ENCODE results near the gene RING1.
A peak's percentile ranks its signal among the peaks of the same experiment; 100 is the strongest.

The RING1 gene

DNA sequence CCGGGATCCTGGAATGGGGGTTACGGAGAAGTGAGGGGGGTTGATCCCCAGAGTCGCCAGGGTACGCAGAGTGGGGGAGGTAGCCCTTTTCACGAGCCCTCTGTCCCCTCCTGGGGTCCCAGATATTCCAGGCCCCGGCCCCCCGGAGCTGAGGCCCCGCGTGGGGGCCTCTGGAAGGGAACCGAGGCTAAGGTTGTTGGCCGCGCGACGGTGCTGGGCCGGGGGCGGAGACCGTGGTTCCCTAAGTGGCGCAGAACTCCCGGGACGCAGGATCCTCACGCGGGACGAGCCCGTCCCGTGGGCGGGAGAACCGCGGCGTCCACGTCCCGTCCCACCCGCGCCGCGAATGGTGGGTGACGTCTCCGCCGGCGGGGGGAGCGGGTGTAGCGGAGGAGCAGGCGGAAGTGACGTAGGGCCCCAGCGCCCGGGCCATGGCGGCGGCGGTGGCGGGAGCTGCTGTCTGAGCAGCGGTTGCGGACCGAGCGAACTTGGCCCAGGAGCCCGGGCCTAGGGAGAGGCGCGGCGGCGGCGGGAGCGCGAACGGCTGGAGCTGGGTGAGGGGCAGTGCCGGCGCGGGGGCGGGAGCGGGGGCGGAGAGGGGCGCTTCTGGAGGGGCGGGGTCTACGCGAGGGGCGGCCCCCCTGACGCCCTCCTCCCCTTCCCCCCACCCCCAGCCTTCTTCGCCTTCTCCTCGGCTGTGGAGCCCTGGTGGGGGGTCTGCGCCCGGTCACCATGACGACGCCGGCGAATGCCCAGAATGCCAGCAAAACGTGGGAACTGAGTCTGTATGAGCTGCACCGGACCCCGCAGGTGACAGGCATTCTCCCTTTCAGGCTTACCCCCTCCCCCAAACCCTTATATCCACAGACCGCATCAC is at the start of gene RING1:
Gene RING1 (plus strand): TSS at position 410 of the 877 bp plus-strand sequence. CDS start 323 bp downstream, at position 733.
- peak; percentile 78 to 84 for DNase-seq (ENCODE audit: low read depth in 2 of 2)

DNA sequence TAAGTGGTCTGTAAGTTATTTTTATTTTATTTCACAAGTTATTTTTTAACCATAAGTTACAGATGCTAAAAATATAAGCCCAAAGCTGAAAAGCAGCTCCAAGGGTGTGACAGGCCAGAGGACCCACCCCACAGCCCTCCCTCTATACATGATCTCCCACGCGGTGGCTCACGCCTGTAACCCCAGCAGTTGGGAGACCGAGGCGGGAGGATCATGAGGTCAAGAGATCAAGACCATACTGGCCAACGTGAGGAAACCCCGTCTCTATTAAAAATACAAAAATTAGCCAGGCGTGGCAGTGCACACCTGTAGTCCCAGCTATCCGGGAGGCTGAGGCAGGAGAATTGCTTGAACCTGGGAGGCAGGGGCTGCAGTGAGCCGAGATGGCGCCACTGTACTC is 48.2 kb upstream of the RING1 start:
- DNase-seq (ENCODE audit: low read depth in 2 of 2), result no peak

DNA sequence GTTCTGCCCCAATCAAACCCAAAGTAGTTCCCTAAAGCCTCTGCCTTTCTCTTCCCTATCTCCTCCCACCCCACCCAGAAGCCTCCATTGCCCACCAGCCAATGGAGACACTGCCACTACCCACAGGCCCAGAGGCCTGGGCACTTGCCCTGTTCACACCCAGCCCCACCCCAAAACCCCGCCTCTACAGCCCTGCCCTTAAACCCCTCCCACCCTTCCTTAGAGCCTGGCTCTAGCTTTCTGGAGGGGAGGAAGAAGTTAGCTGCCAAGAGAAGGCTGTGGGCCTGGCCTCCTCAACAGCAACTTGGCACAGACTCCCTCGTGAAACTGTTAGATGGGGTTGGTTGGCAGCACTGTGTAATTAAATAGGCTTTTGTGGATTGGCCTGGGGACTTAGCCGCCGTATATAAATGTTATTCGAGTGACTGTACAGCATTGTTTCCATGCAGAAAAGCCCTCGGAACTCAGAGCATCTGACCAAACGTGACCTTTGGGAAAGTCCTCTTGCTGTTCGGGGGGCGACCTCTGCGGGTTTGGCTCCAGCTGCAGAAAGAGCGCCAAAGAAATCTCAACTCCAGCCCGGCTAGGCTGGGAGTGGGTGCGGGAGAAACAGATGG is 47.5 kb upstream of the RING1 start:
- no peak for DNase-seq (ENCODE audit: low read depth in 2 of 2)

DNA sequence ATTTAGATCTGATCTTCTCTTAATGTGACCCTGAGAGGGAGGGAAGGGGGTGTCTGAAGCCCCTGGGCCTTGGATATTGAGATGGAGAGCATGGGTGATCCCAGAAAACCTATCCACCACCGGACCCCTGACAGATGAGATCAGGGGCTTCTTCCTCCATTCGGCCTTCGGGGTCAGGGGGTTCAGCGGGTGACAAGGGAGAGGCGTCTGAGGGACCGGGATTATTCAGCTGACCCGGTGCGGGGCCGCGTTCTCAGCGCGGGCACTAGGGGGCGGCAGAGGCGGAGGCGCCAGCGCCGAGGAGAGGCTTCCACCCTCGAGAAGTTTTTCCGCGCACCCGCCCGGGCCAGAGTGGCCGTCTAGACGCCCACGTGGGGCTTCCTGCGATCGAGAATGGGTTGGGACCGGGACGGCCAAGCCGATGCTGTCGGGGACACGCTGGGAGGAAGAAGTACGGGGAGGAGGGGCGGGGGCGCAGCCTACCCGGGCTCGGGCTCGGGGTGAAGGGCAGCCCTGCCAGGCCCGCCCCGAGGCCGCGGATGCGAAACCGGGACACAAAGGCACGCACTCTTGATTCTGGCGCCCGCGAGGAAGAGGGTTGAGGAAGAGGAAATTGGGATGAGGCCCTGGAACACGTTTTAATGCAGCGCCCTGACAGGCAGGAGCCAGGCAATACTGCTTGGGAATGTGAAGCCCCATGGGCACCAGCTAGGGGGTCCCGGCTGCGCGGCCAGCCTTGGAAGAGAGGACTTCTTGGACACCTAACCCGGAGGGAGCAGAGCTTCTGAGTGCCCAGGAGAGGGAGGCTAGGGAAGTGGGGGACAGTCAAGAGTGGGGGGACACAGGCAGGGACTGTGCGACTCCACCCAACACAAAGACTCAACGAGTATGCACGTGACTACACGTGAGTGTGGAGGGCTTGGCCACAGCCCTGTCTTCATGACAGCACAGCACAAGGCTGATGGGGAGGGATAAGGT is 46.7 kb upstream of the RING1 start:
- peak; percentile 79 to 80 for DNase-seq (ENCODE audit: low read depth in 2 of 2)

DNA sequence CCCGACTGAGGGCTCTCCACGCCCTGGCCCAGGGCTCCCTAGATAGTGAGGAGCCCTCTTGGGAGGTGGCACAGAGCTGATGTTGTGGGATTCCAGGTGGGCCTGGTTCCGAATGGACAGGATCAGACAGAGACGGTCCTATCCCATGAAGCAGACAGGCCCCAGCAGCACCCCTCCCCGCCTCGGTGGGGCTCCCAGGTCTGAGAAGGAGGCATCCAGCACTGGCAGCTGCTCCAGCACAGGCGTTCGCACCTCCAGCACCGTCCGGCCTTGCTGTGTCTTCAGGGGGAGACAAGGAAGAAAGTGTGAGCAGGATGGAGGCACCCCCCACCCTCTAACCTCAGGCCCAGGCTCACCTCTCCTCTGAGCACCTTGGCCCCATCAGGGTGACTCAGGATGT is 44.8 kb upstream of the RING1 start:
- DNase-seq (ENCODE audit: low read depth in 2 of 2), result no peak

DNA sequence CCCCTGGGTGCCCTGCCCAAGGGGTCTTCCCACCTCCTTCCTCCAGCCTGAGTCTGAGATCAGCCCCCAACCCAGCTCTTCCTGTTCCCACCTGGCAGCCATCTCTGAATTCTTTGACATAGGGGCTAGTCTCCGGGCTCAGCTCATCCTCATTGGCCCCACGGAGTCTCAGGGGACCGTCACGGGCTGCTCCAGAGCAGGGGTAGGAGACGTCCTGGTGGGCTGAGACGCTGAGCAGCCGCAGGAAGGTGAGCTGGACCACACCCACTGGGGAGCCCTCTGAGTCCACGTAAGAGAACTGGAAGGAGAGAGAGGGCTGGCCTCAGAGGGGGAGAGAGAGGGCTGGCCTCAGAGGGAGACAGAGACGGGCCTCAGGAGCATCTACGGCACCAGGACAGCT is 44.1 kb upstream of the RING1 start:
- DNase-seq (ENCODE audit: low read depth in 2 of 2), result no peak

DNA sequence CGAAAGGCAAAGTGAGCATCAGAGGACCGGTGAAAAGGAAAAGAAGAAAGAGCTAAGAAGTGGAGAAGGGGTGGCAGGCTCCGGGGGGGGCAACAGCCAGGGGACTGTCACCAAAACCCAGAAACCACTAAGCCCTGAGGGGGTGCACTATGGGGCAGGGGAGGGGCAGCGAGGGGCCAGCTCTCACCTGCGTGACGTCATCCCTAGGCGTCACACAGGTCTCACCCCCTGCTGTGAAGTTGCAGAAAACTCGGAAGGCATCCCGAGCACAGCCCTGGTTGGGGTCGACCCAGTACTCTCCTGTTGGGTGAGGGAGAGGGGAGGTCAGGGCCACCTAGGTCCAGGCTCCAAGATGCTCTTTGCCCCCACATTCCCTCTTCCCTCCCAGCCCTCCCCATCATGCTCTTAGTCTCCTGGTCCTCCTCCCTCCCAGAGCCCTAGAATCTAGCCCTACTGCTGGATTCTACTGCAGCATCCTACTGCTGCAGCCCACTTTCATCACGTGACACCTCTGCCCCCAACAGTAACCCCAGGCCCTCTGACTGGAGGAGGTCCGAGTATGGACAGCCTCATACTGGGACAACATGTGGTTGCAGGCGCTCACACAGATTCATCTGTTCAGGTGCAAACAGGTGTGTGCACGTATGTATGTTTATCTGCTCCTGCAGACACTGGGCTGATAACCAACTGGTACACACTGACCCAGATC is 43.5 kb upstream of the RING1 start:
- no peak for DNase-seq (ENCODE audit: low read depth in 2 of 2)

DNA sequence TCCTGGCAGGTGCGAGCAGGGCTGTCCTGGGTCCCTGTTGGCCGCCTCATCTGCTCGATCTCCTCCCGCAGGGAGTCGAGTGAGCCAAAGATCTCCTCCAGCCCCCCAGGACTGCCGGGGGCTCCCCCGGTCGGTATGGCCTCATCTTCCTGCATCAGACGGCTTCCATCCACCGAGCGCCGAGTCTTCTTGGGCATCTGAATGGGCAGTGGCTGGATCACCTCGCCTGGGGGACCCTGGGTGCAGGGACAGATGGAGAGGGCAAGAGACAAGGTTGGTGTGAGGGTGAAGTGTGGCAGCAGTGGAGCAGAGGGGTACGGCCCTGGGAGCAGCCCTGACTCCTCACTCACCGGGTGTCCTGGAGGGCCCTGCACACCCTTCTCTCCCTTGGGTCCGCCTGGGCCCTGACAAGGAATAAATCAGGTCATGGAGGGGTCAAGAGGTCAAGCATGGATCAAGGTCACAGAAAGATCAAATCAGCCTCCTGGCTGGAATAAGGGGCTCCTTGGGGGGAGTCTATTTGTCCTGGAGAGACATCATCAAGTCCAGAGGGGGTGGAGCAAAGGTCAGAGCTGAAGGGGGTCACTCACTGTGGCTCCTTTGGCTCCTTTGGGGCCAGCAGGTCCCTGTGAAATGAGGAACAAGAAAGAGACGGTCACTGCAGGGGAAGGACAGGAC is 42.6 kb upstream of the RING1 start:
- DNase-seq (ENCODE audit: low read depth in 2 of 2), result no peak

DNA sequence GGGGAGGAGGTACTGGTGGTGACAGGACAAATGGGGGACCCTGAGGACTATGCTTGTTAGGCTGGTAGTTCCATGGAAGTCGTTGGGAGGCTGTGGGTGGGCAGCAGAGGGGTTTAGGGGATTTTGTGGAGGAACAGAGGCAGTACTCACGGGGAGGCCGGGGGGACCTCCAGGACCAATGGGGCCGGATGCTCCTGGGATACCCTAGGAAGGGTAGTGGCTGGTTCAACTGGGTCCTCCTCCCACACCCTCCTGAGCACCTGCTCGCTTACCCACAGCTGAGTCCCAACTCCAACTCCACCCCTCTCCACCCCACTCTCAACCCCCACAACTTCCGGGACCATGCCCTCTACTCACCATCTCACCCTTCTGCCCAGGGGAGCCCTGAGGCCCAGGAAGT is 41.9 kb upstream of the RING1 start:
- DNase-seq (ENCODE audit: low read depth in 2 of 2), result no peak

DNA sequence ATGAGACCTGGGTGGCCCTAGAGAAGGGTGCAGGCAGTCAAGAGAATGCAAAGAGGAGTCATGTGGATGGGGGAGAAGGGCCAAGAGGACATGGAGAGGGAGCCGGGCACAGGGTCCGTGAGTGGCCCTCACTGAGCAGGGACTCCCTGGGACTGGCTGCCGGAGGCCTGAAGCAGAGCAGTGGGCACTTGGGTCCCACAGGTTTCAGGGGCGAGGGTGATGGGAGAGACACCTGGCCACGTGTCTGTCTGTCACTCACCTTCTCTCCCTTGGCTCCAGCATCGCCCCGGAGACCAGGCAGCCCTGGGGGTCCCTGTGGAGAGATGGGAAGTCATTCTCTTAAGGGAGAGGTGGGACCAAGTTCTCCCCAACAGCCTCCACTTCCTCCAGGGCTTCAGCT is 41.5 kb upstream of the RING1 start:
- DNase-seq (ENCODE audit: low read depth in 2 of 2), result no peak

DNA sequence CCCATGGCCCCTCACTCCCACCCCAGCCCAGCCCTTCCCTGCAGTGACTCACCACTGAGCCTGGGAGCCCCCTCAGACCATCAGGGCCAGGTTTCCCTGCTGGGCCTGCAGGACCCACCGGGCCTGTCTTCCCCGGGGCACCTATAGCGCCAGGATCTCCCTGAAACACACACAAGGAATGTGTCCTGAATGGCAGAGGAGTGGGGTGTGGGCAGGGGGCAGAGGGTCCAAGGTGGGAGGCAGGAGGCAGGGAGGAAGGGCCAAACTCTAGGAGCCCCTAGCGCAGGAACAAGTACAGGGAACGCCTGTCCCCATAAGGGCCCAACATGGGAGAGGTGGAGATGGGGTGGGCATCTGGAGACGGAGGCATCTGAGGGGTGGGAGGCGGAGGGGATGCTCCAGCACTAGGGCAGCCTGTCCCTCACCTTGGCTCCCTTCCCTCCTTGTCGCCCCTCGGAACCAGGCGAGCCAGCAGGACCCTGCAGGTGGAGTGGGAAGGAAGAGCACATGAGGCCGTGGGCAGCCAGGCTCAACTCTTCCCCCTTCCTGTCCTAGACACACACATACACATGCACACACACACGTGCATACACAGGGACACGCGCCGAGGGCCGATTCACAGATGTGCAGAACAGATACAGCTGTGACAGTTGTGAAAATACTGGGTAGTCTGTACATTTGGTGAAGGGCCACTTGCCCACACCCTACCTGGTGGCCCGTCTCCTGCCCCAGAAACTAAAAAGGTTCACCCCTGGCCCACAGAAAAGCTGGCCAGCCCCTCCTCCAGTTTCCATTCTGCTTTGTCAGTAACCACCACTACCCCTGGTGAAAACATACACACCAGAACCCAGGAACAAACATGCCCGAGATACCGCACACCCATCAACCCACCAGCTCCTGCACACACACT is 40.7 kb upstream of the RING1 start:
- DNase-seq (ENCODE audit: low read depth in 2 of 2), result no peak

DNA sequence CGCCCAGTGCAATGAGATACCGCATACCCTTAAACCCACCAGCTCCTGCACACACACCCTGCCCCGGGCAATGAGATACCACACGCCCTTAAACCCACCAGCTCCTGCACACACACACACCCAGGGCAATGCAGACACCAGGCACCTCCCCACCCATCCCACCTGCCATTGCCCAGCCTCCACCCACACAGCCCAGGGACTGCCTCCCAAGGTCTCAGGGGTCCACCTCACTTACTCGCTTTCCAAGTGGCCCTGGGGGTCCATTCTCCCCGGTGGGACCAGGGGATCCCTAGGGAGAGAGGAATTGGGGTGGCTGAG is 40.1 kb upstream of the RING1 start:
- DNase-seq (ENCODE audit: low read depth in 2 of 2), result no peak

DNA sequence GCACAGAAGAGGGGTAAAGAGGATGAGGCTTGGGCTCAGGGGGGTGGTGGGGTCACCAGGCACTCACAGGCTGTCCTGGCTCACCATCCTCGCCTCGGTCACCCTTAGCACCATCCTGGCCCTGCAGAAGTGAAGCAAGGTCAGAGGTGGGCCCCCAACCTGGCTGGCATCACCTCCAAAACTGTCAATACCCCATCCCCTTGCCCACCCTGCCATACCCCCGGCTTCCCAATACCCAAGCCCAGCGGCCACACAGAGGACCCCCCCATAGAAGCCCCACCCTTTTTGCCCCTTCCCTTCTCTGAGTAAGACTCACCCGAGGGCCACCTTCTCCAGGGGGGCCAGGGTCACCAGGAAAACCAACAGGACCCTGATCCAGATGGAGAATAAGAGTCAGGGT is 39.7 kb upstream of the RING1 start:
- DNase-seq (ENCODE audit: low read depth in 2 of 2), result no peak

DNA sequence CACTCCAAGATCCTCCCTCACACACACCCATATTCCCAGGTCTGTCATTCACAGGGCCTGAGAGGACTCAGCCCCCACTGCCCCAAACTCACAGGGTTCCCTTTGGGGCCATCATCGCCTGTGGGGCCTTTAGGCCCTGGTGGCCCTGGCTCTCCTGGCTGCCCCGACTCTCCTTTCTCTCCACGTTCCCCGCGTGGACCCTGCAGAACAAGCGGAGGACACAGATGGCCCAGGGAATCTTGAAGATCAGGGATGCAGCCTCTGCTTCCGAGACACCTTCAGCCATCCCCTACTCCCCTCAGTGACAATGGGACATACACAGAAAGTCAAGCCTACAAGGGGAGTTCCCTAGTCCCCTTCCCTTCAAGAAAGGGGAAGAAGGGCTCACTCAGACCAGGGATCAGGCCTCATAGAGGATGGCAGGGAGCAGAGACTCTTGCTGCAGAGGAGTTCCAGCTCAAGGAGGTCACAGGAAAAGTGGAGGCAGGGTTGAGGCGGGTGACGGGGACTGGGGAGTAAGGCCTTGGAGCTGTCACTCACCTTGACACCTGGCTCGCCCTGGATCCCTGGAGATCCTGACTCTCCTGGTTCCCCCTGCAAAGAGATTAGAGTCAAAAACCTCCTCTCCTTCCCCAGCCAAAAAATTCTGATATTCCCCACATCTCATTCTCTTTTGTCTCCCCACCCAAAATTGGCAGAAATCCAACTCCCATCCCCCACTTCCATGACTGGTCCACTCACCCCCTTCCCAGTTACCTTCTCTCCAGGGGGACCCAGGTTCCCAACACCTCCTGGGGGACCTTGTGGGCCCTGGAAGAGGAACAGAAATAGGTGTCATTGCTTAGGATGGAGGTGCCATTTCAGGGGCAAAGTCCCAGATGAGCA is 38.8 kb upstream of the RING1 start:
- DNase-seq (ENCODE audit: low read depth in 2 of 2), result no peak

DNA sequence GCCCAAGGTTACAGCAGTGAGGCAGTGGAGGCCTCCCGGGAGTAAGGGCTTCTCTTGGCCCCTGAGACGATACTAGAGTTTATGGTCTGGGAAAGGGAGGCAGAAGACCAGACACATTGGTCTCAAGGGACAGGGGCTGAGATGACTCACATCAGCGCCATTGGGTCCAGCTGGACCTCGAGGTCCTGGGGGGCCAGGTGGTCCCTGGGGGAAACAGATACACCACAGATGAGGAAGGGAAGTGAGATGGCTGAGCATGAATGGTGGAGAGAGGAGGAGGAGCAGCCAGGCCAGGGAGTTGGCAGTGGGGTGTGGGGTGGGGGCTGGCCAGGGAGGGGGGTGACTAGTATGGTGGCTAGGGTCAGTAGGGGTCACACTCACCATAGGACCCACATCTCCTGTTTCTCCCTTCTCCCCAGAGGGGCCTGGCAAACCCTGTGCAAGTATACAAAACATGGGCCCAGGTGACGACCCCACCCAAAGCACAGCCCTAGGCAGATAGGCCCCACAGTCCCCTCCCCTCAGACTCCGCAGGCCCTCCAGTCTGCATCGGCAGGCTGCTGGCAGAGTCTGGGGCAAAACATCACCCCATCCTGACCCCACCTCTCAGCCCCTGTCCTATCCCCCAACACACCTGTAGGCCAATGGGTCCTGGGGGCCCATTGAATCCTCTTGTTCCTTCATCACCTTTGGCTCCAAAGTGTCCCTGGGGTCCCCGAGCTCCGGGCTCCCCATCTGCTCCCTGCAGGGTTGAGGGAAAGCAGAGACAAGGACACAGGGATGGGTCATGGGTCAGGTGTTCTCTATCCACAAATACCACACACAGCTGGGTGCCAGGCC is 37.9 kb upstream of the RING1 start:
- DNase-seq (ENCODE audit: low read depth in 2 of 2), result no peak

DNA sequence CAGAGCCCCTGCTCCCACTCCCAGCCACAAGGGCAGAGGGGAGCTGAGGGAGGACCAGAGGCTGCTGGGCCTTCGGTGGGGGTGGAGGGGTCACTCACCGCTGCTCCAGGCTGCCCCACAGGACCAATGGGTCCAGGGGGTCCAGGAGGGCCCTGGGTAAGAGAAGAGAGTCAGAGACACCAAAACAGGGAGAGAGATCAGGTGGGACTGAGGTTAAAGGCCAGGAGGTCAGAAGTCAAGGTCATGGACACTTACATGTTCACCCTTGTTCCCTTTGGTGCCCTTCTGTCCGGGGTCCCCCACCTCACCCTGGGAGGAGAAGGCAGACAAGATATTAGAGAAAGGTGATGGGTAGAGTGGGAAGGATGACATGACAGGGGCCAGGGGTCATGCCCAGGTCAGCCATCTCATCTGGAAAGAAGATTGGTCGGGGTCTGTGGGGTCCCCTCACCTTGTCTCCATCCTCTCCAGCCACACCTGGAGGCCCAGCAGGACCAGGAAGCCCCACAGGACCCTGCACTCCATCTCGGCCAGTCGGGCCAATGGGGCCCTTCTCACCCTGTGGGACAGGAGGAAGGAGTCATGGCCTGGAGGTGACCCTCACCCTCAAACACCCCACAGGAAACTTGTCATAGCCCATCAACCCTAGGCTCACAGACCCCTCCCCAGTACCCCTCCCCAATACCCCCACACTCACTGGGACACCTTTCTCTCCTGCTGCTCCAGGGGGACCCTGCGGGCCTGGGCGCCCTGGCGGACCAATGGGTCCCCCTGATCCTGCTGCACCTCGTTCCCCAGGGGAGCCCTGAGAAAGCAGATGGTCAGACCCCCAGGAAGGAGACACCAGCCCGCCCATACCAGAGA is 37.1 kb upstream of the RING1 start:
- no peak for DNase-seq (ENCODE audit: low read depth in 2 of 2)
